Body of pancreas (tissue), 4 donors: ENCODE results near the gene BATF2. TPM values are rescaled to one million over a fixed set of nuclear protein-coding genes. Genes with fewer than 3 reads are reported as not detected.
"Not testable (repeated sequence)": the region's sequence is repeated elsewhere in the genome, so short reads cannot be mapped to it uniquely, and the experiment has no call there.

Experiments used
- ATAC-seq: fragments of 150-250 bp; one replicate; pipeline ENCODE4 v1.9.1; 2016
- DNase-seq, 4 donors: peaks; one replicate each; pipeline ENCODE4 v3.0.0-alpha.2; 2019
- H3K27ac ChIP-seq, 4 donors: fragments of 200-600 bp; sonication (generic); 1 replicate in 3 of 4; 2 replicates in 1 of 4; pipeline versions ENCODE4 v1.5.1 to v1.6.1; 2016 to 2019; ENCODE audit warnings: mild to moderate bottlenecking in 1 of 4, mixed read lengths in 1 of 4, moderate library complexity in 1 of 4
- H3K27me3 ChIP-seq, 2 donors: fragments of 200-600 bp; sonication (generic); one replicate each; pipeline ENCODE4 v1.6.0; 2016; ENCODE audit warnings: mild to moderate bottlenecking in 1 of 2
- H3K36me3 ChIP-seq, 2 donors: fragments of 200-600 bp; sonication (generic); replicated peaks in 1 of 2; 2 replicates each; pipeline ENCODE4 v1.5.1; 2016; ENCODE audit warnings: low read depth in 2 of 2; ENCODE audit not compliant: insufficient read depth in 1 of 2
- H3K4me1 ChIP-seq: fragments of 200-600 bp; sonication (generic); one replicate; pipeline ENCODE4 v1.6.0; 2016
- H3K4me3 ChIP-seq, 2 donors: fragments of 200-600 bp; sonication (generic); 1 replicate in 1 of 2; 2 replicates in 1 of 2; pipeline ENCODE4 v1.5.1; 2016 to 2019
- H3K9me3 ChIP-seq, 3 donors: fragments of 200-600 bp; sonication (generic); 1 replicate in 2 of 3; 2 replicates in 1 of 3; pipeline ENCODE4 v1.5.1; 2016
- CTCF ChIP-seq, 7 experiments: fragments of 450-650 bp in 4 of 7; fragments of 200-600 bp in 3 of 7; sonication (generic) in 3 of 7; IDR thresholded peaks; one replicate each; pipeline ENCODE4 v1.5.1; 2016 to 2019; ENCODE audit warnings: antibody characterized with exemption in 7 of 7
- POLR2A ChIP-seq, 3 donors: fragments of 450-650 bp; IDR thresholded peaks; one replicate each; pipeline ENCODE4 v1.6.1; 2016; ENCODE audit warnings: antibody characterized with exemption in 3 of 3, mild to moderate bottlenecking in 2 of 3
- WGBS, 2 donors: methylation state at CpG; one replicate each; pipeline ENCODE4 v1.1.5; 2017; 5-methylcytosine and 5-hydroxymethylcytosine counted together
- intact Hi-C: fragments of 100-400 bp; cut with DNase I; formaldehyde crosslinking; loops from one replicate; pipeline ENCODE4 v1.15.1; 2023
- total RNA-seq, 2 donors: library from RNA; depleted of rRNA; stranded (reverse); fragments of >200 nt; gene quantifications; one replicate each; pipeline ENCODE4 v1.1.0, GENCODE V29; 2016

The BATF2 gene
- total RNA-seq, 2 donors from 2014 or later, result 2.3 to 20.8 TPM

GRCh38 chr11:64990222-64990923, 6.4 kb downstream of the BATF2 start:
- intact Hi-C loops, result no loop called here
- 58 to 71% methylated on average over 14 to 15 of the region's 15 CpGs for WGBS, 2 donors
- DNase-seq, result peak in 1 of 4 donors; percentile 33
- Histone ChIP-seq H3K4me1 (peaks cover 16% of the 10 kb centered on the region), H3K9me3 (no peaks in the 10 kb centered on the region), H3K4me3 (no peak overlapping the region), H3K27ac (no peak overlapping the region), H3K36me3 (peaks cover 0 to 4% of the 10 kb centered on the region in 2 donors), H3K27me3 (no peaks in the 10 kb centered on the region)
- no peak for TF ChIP-seq POLR2A (IDR thresholded peaks at IDR 0.05)
- TF ChIP-seq CTCF (IDR thresholded peaks at IDR 0.05), result no peak
- no peak for ATAC-seq

GRCh38 chr11:64989416-64989815, 7.4 kb downstream of the BATF2 start:
- 75 to 91% methylated on average over 7 to 11 of the region's 13 CpGs for WGBS, 2 donors
- intact Hi-C loops, result no loop called here
- no peak overlapping the region for H3K27ac ChIP-seq
- TF ChIP-seq POLR2A (IDR thresholded peaks at IDR 0.05) (no peak), CTCF (IDR thresholded peaks at IDR 0.05) (no peak)
- H3K4me1 ChIP-seq, result peaks cover 6% of the 10 kb centered on the region
- H3K27me3 ChIP-seq, result no peaks in the 10 kb centered on the region
- no peaks in the 10 kb centered on the region for H3K9me3 ChIP-seq
- peaks cover 0 to 4% of the 10 kb centered on the region in 2 donors for H3K36me3 ChIP-seq
- no peak overlapping the region for H3K4me3 ChIP-seq
- DNase-seq (no peak), ATAC-seq (no peak)

GRCh38 chr11:64987998-64988854, 8.5 kb downstream of the BATF2 start:
- intact Hi-C loops, result no loop called here
- DNase-seq (no peak), ATAC-seq (no peak)
- TF ChIP-seq POLR2A (IDR thresholded peaks at IDR 0.05) (no peak), CTCF (IDR thresholded peaks at IDR 0.05) (no peak)
- H3K4me3 ChIP-seq, result no peak overlapping the region
- no peaks in the 10 kb centered on the region for H3K9me3 ChIP-seq
- no peaks in the 10 kb centered on the region for H3K27me3 ChIP-seq
- H3K4me1 ChIP-seq, result peaks cover 5% of the 10 kb centered on the region
- peaks cover 0 to 4% of the 10 kb centered on the region in 2 donors for H3K36me3 ChIP-seq
- WGBS, 2 donors, result 82 to 89% methylated on average over 5 to 6 of the region's 6 CpGs
- no peak overlapping the region for H3K27ac ChIP-seq

- H3K27ac ChIP-seq, H3K36me3 ChIP-seq, H3K9me3 ChIP-seq, H3K4me1 ChIP-seq, H3K27me3 ChIP-seq, ATAC-seq, intact Hi-C loops, DNase-seq, H3K4me3 ChIP-seq: not testable (repeated sequence)
- WGBS, 2 donors, result 88 to 89% methylated on average over 5 of the region's 5 CpGs
Measured at GRCh38 chr11:64983339-64983738, 13.4 kb downstream of the BATF2 start.

- TF ChIP-seq POLR2A (IDR thresholded peaks at IDR 0.05), result no peak
- no peak for TF ChIP-seq CTCF (IDR thresholded peaks at IDR 0.05)
- no peak for DNase-seq
- ATAC-seq, result no peak
- Histone ChIP-seq H3K27ac (no peak overlapping the region), H3K4me3 (no peak overlapping the region), H3K27me3 (no peaks in the 10 kb centered on the region), H3K9me3 (no peaks in the 10 kb centered on the region), H3K4me1 (peaks cover 7% of the 10 kb centered on the region), H3K36me3 (no peaks in the 10 kb centered on the region)
- intact Hi-C loops, result no loop called here
- WGBS, 2 donors, result 82 to 83% methylated on average over 1 to 2 of the region's 2 CpGs
Measured at GRCh38 chr11:64976651-64977050, 20.1 kb downstream of the BATF2 start.
